ENCODE measurements around the gene SUPT20HL2.

- TF ChIP-seq SUZ12 (IDR thresholded peaks at IDR 0.05; ENCODE audit: extremely low read depth, insufficient read depth, insufficient read length) (no peak), YY1 (IDR thresholded peaks at IDR 0.05; ENCODE audit: insufficient read depth, insufficient read length) (no peak)
These were observed 30.6 kb downstream of the SUPT20HL2 start for GRCh38 chrX:24283127-24283794.
